Karpas-422 (cell line): Measurements from ENCODE around the gene CASP3. TPM values are rescaled to one million over a fixed set of nuclear protein-coding genes. Genes with fewer than 3 reads are reported as not detected.
"Not testable (repeated sequence)": the region's sequence is repeated elsewhere in the genome, so short reads cannot be mapped to it uniquely, and the experiment has no call there.

Source experiments
- DNase-seq: peaks from one replicate; pipeline ENCODE4 v3.0.0-alpha.2; 2015
- H2AFZ ChIP-seq: fragments of 200-600 bp; sonication (generic); 2 replicates; pipeline ENCODE4 v1.6.1; 2014; ENCODE audit warnings: antibody characterized with exemption, low read length, mixed read lengths
- H3K27ac ChIP-seq: fragments of 200-600 bp; sonication (generic); 2 replicates; pipeline ENCODE4 v1.5.1; 2014; ENCODE audit warnings: mild to moderate bottlenecking, low read length, moderate library complexity
- H3K27me3 ChIP-seq: fragments of 200-600 bp; sonication (generic); 2 replicates; pipeline ENCODE4 v1.6.1; 2014; ENCODE audit warnings: low read length, mixed read lengths
- H3K36me3 ChIP-seq: fragments of 200-600 bp; sonication (generic); 2 replicates; pipeline ENCODE4 v1.6.1; 2014; ENCODE audit warnings: low read length, mixed read lengths; ENCODE audit not compliant: insufficient read depth
- H3K4me1 ChIP-seq: fragments of 200-600 bp; sonication (generic); 2 replicates; pipeline ENCODE4 v1.6.1; 2014; ENCODE audit warnings: mild to moderate bottlenecking, low read length, mixed read lengths
- H3K4me2 ChIP-seq: fragments of 200-600 bp; sonication (generic); 2 replicates; pipeline ENCODE4 v1.6.1; 2014; ENCODE audit warnings: low read length, low read depth, mild to moderate bottlenecking; ENCODE audit not compliant: poor library complexity, severe bottlenecking
- H3K4me3 ChIP-seq: fragments of 200-600 bp; sonication (generic); 2 replicates; pipeline ENCODE4 v1.5.1; 2014; ENCODE audit warnings: mild to moderate bottlenecking, antibody characterized with exemption, low read length, mixed read lengths
- H3K79me2 ChIP-seq: fragments of 200-600 bp; sonication (generic); 2 replicates; pipeline ENCODE4 v1.6.1; 2014; ENCODE audit warnings: mild to moderate bottlenecking, low read length, mixed read lengths
- H3K9ac ChIP-seq: fragments of 200-600 bp; sonication (generic); 2 replicates; pipeline ENCODE4 v1.6.0; 2014; ENCODE audit warnings: low read length
- H3K9me2 ChIP-seq: fragments of 200-600 bp; sonication (generic), shearing (Covaris generic); replicated peaks from 2 replicates; pipeline ENCODE4 v1.6.0; 2014; ENCODE audit warnings: mild to moderate bottlenecking, low read length, moderate library complexity; ENCODE audit not compliant: insufficient read depth
- H3K9me3 ChIP-seq: fragments of 300-700, 200-600 bp; sonication (generic); 2 replicates; pipeline ENCODE4 v1.6.1; 2014; ENCODE audit warnings: low read length, mixed read lengths
- H4K20me1 ChIP-seq: fragments of 200-600 bp; sonication (generic); 2 replicates; pipeline ENCODE4 v1.6.1; 2014; ENCODE audit warnings: mild to moderate bottlenecking, antibody characterized with exemption, low read length, low read depth; ENCODE audit not compliant: insufficient read depth
- total RNA-seq: library from RNA; depleted of rRNA; stranded (reverse); fragments of >200 nt; shearing (Covaris generic); gene quantifications from 2 replicates; pipeline ENCODE4 v1.2.3, GENCODE V29; 2014; ENCODE audit warnings: low replicate concordance

CASP3 gene
- total RNA-seq, 1 experiment from 2014 or later, result 22.5 TPM

GRCh38 chr4:184624504-184624903, 24.7 kb downstream of the CASP3 start:
- not testable (repeated sequence) for H3K4me3 ChIP-seq, H3K27me3 ChIP-seq, DNase-seq, H3K79me2 ChIP-seq, H3K9me2 ChIP-seq, H3K9ac ChIP-seq, H3K9me3 ChIP-seq, H3K36me3 ChIP-seq, H3K4me2 ChIP-seq, H3K27ac ChIP-seq, H3K4me1 ChIP-seq, H4K20me1 ChIP-seq, H2AFZ ChIP-seq

GRCh38 chr4:184621518-184621917, 27.7 kb downstream of the CASP3 start:
- no peak for DNase-seq
- Histone ChIP-seq H3K27ac (no peak overlapping the region), H4K20me1 (no peaks in the 10 kb centered on the region), H3K4me1 (no peaks in the 10 kb centered on the region), H3K4me2 (no peak overlapping the region), H3K4me3 (no peak overlapping the region), H3K9me2 (no peaks in the 10 kb centered on the region), H2AFZ (no peak overlapping the region), H3K9me3 (no peaks in the 10 kb centered on the region), H3K9ac (no peak overlapping the region), H3K27me3 (no peaks in the 10 kb centered on the region), H3K36me3 (no peaks in the 10 kb centered on the region), H3K79me2 (no peaks in the 10 kb centered on the region)

GRCh38 chr4:184620212-184620867, 28.9 kb downstream of the CASP3 start:
- Histone ChIP-seq H3K4me1 (no peaks in the 10 kb centered on the region), H3K36me3 (no peaks in the 10 kb centered on the region), H2AFZ (no peak overlapping the region), H3K4me2 (no peak overlapping the region), H3K27ac (no peak overlapping the region), H3K4me3 (no peak overlapping the region), H3K9me2 (no peaks in the 10 kb centered on the region), H3K27me3 (no peaks in the 10 kb centered on the region), H3K9ac (no peak overlapping the region), H3K79me2 (no peaks in the 10 kb centered on the region), H3K9me3 (no peaks in the 10 kb centered on the region), H4K20me1 (no peaks in the 10 kb centered on the region)
- DNase-seq, result no peak

GRCh38 chr4:184617600-184618196, 31.5 kb downstream of the CASP3 start:
- no peaks in the 10 kb centered on the region for H3K9me2 ChIP-seq
- no peaks in the 10 kb centered on the region for H4K20me1 ChIP-seq
- no peaks in the 10 kb centered on the region for H3K79me2 ChIP-seq
- no peak overlapping the region for H3K27ac ChIP-seq
- no peak overlapping the region for H3K9ac ChIP-seq
- H3K4me1 ChIP-seq, result no peaks in the 10 kb centered on the region
- H2AFZ ChIP-seq, result no peak overlapping the region
- H3K4me2 ChIP-seq, result no peak overlapping the region
- no peaks in the 10 kb centered on the region for H3K9me3 ChIP-seq
- no peak for DNase-seq
- H3K36me3 ChIP-seq, result no peaks in the 10 kb centered on the region
- H3K27me3 ChIP-seq, result no peaks in the 10 kb centered on the region
- no peak overlapping the region for H3K4me3 ChIP-seq

GRCh38 chr4:184616633-184617551, 32.4 kb downstream of the CASP3 start:
- H3K4me3 ChIP-seq, result no peak overlapping the region
- no peaks in the 10 kb centered on the region for H3K9me2 ChIP-seq
- no peaks in the 10 kb centered on the region for H3K36me3 ChIP-seq
- no peaks in the 10 kb centered on the region for H3K9me3 ChIP-seq
- no peaks in the 10 kb centered on the region for H4K20me1 ChIP-seq
- H3K4me2 ChIP-seq, result no peak overlapping the region
- H3K9ac ChIP-seq, result no peak overlapping the region
- H3K79me2 ChIP-seq, result no peaks in the 10 kb centered on the region
- no peaks in the 10 kb centered on the region for H3K27me3 ChIP-seq
- no peak overlapping the region for H2AFZ ChIP-seq
- no peak for DNase-seq
- H3K4me1 ChIP-seq, result no peaks in the 10 kb centered on the region
- no peak overlapping the region for H3K27ac ChIP-seq

- H3K79me2 ChIP-seq, H3K36me3 ChIP-seq, H3K4me3 ChIP-seq, H3K9me3 ChIP-seq, H3K9ac ChIP-seq, H4K20me1 ChIP-seq, H3K9me2 ChIP-seq, H3K27me3 ChIP-seq, H3K4me1 ChIP-seq, H3K27ac ChIP-seq, DNase-seq, H2AFZ ChIP-seq, H3K4me2 ChIP-seq: not testable (repeated sequence)
These were observed 33.1 kb downstream of the CASP3 start for GRCh38 chr4:184616168-184616567.

GRCh38 chr4:184614509-184614908, 34.7 kb downstream of the CASP3 start:
- Histone ChIP-seq H2AFZ (no peak overlapping the region), H3K9me2 (no peaks in the 10 kb centered on the region), H4K20me1 (no peaks in the 10 kb centered on the region), H3K79me2 (no peaks in the 10 kb centered on the region), H3K4me3 (no peak overlapping the region), H3K27ac (no peak overlapping the region), H3K9ac (no peak overlapping the region), H3K4me2 (no peak overlapping the region), H3K27me3 (no peaks in the 10 kb centered on the region), H3K4me1 (no peaks in the 10 kb centered on the region), H3K9me3 (no peaks in the 10 kb centered on the region), H3K36me3 (no peaks in the 10 kb centered on the region)
- DNase-seq, result no peak

GRCh38 chr4:184613405-184613804, 35.8 kb downstream of the CASP3 start:
- no peaks in the 10 kb centered on the region for H4K20me1 ChIP-seq
- no peaks in the 10 kb centered on the region for H3K36me3 ChIP-seq
- H3K4me2 ChIP-seq, result no peak overlapping the region
- no peak overlapping the region for H2AFZ ChIP-seq
- no peaks in the 10 kb centered on the region for H3K4me1 ChIP-seq
- DNase-seq, result no peak
- no peaks in the 10 kb centered on the region for H3K79me2 ChIP-seq
- no peaks in the 10 kb centered on the region for H3K9me2 ChIP-seq
- H3K9me3 ChIP-seq, result no peaks in the 10 kb centered on the region
- no peak overlapping the region for H3K4me3 ChIP-seq
- H3K27me3 ChIP-seq, result no peaks in the 10 kb centered on the region
- no peak overlapping the region for H3K9ac ChIP-seq
- no peak overlapping the region for H3K27ac ChIP-seq
